ENCODE measurements around the gene SETD5.

Gene SETD5

GRCh38 chr3:9397332-9397905 is at the start of gene SETD5:
SETD5 (plus strand) TSS chr3:9397615; CDS start chr3:9428939, 31,324 bp downstream.
- Mint-ChIP-seq H3K27me3 (no peaks in the 10 kb centered on the region), H3K9me3 (no peaks in the 10 kb centered on the region), H3K4me3 (peak within 1 kb of the TSS; percentile 88), H3K36me3 (ENCODE audit: insufficient read depth) (peaks cover 44% of the 10 kb centered on the region), H3K27ac (ENCODE audit: low read depth) (peak within 1 kb of the TSS; percentile 97), H3K4me1 (peaks cover 70% of the 10 kb centered on the region)
- ATAC-seq (replicated peaks; ENCODE audit: extremely low read depth, poor library complexity, severe bottlenecking) (peak; percentile 69), DNase-seq (ENCODE audit: low spot score in 2 of 2) (peak; percentile 98 to 99)

- Mint-ChIP-seq H3K4me3 (no peak overlapping the region), H3K4me1 (peaks cover 1% of the 10 kb centered on the region), H3K36me3 (ENCODE audit: insufficient read depth) (no peaks in the 10 kb centered on the region), H3K9me3 (no peaks in the 10 kb centered on the region), H3K27me3 (no peaks in the 10 kb centered on the region), H3K27ac (ENCODE audit: low read depth) (no peak overlapping the region)
- ATAC-seq (replicated peaks; ENCODE audit: extremely low read depth, poor library complexity, severe bottlenecking) (no peak), DNase-seq (ENCODE audit: low spot score in 2 of 2) (no peak)
These were observed 49.5 kb upstream of the SETD5 start for GRCh38 chr3:9347887-9348286.

- peaks cover 14% of the 10 kb centered on the region for H3K4me1 Mint-ChIP-seq
- no peaks in the 10 kb centered on the region for H3K36me3 Mint-ChIP-seq (ENCODE audit: insufficient read depth)
- H3K27ac Mint-ChIP-seq (ENCODE audit: low read depth), result no peak overlapping the region
- no peak for DNase-seq (ENCODE audit: low spot score in 2 of 2)
- H3K4me3 Mint-ChIP-seq, result no peak overlapping the region
- H3K9me3 Mint-ChIP-seq, result no peaks in the 10 kb centered on the region
- no peak for ATAC-seq (replicated peaks; ENCODE audit: extremely low read depth, poor library complexity, severe bottlenecking)
- H3K27me3 Mint-ChIP-seq, result no peaks in the 10 kb centered on the region
These were observed 47.9 kb upstream of the SETD5 start for GRCh38 chr3:9349321-9350117.

GRCh38 chr3:9351709-9352126 is 45.7 kb upstream of the SETD5 start:
- no peak overlapping the region for H3K4me3 Mint-ChIP-seq
- H3K36me3 Mint-ChIP-seq (ENCODE audit: insufficient read depth), result no peaks in the 10 kb centered on the region
- DNase-seq (ENCODE audit: low spot score in 2 of 2) (no peak), ATAC-seq (replicated peaks; ENCODE audit: extremely low read depth, poor library complexity, severe bottlenecking) (no peak)
- peaks cover 27% of the 10 kb centered on the region for H3K4me1 Mint-ChIP-seq
- no peaks in the 10 kb centered on the region for H3K9me3 Mint-ChIP-seq
- H3K27me3 Mint-ChIP-seq, result no peaks in the 10 kb centered on the region
- no peak overlapping the region for H3K27ac Mint-ChIP-seq (ENCODE audit: low read depth)

- no peak for ATAC-seq (replicated peaks; ENCODE audit: extremely low read depth, poor library complexity, severe bottlenecking)
- no peaks in the 10 kb centered on the region for H3K9me3 Mint-ChIP-seq
- peaks cover 27% of the 10 kb centered on the region for H3K4me1 Mint-ChIP-seq
- no peaks in the 10 kb centered on the region for H3K36me3 Mint-ChIP-seq (ENCODE audit: insufficient read depth)
- no peaks in the 10 kb centered on the region for H3K27me3 Mint-ChIP-seq
- no peak overlapping the region for H3K4me3 Mint-ChIP-seq
- peak overlapping the region; percentile 90 for H3K27ac Mint-ChIP-seq (ENCODE audit: low read depth)
- DNase-seq (ENCODE audit: low spot score in 2 of 2), result peak; percentile 31 to 35
These were observed 44.3 kb upstream of the SETD5 start for GRCh38 chr3:9352917-9353752.

- H3K27me3 Mint-ChIP-seq, result no peaks in the 10 kb centered on the region
- DNase-seq (ENCODE audit: low spot score in 2 of 2) (no peak), ATAC-seq (replicated peaks; ENCODE audit: extremely low read depth, poor library complexity, severe bottlenecking) (no peak)
- peaks cover 17% of the 10 kb centered on the region for H3K36me3 Mint-ChIP-seq (ENCODE audit: insufficient read depth)
- H3K9me3 Mint-ChIP-seq, result no peaks in the 10 kb centered on the region
- H3K4me3 Mint-ChIP-seq, result no peak overlapping the region
- peaks cover 16% of the 10 kb centered on the region for H3K4me1 Mint-ChIP-seq
- H3K27ac Mint-ChIP-seq (ENCODE audit: low read depth), result no peak overlapping the region
These were observed 35.6 kb upstream of the SETD5 start for GRCh38 chr3:9361691-9362388.

GRCh38 chr3:9362731-9363530 is 34.5 kb upstream of the SETD5 start, which contains the start of gene THUMPD3:
THUMPD3 (plus strand) TSS chr3:9363054; CDS start chr3:9365069, 2,015 bp downstream.
- Mint-ChIP-seq H3K4me3 (peak within 1 kb of the TSS; percentile 97), H3K27ac (ENCODE audit: low read depth) (peak within 1 kb of the TSS; percentile 96), H3K4me1 (peaks cover 16% of the 10 kb centered on the region), H3K9me3 (no peaks in the 10 kb centered on the region), H3K36me3 (ENCODE audit: insufficient read depth) (peaks cover 24% of the 10 kb centered on the region), H3K27me3 (no peaks in the 10 kb centered on the region)
- DNase-seq (ENCODE audit: low spot score in 2 of 2), result peak; percentile 76 to 77
- ATAC-seq (replicated peaks; ENCODE audit: extremely low read depth, poor library complexity, severe bottlenecking), result peak; percentile 94

- peaks cover 58% of the 10 kb centered on the region for H3K36me3 Mint-ChIP-seq (ENCODE audit: insufficient read depth)
- H3K4me1 Mint-ChIP-seq, result peaks cover 25% of the 10 kb centered on the region
- H3K9me3 Mint-ChIP-seq, result no peaks in the 10 kb centered on the region
- H3K27ac Mint-ChIP-seq (ENCODE audit: low read depth), result no peak overlapping the region
- ATAC-seq (replicated peaks; ENCODE audit: extremely low read depth, poor library complexity, severe bottlenecking) (no peak), DNase-seq (ENCODE audit: low spot score in 2 of 2) (no peak)
- no peak overlapping the region for H3K4me3 Mint-ChIP-seq
- no peaks in the 10 kb centered on the region for H3K27me3 Mint-ChIP-seq
These were observed 27.9 kb upstream of the SETD5 start for GRCh38 chr3:9369508-9369907.

GRCh38 chr3:9373465-9373864 is 23.9 kb upstream of the SETD5 start:
- Mint-ChIP-seq H3K9me3 (no peaks in the 10 kb centered on the region), H3K27ac (ENCODE audit: low read depth) (no peak overlapping the region), H3K27me3 (no peaks in the 10 kb centered on the region), H3K4me1 (peaks cover 42% of the 10 kb centered on the region), H3K4me3 (peak overlapping the region; percentile 13), H3K36me3 (ENCODE audit: insufficient read depth) (peaks cover 69% of the 10 kb centered on the region)
- ATAC-seq (replicated peaks; ENCODE audit: extremely low read depth, poor library complexity, severe bottlenecking) (no peak), DNase-seq (ENCODE audit: low spot score in 2 of 2) (no peak)

GRCh38 chr3:9377981-9378380 is 19.4 kb upstream of the SETD5 start:
- Mint-ChIP-seq H3K9me3 (no peaks in the 10 kb centered on the region), H3K4me3 (no peak overlapping the region), H3K27me3 (no peaks in the 10 kb centered on the region), H3K36me3 (ENCODE audit: insufficient read depth) (peaks cover 64% of the 10 kb centered on the region), H3K4me1 (peaks cover 36% of the 10 kb centered on the region), H3K27ac (ENCODE audit: low read depth) (no peak overlapping the region)
- DNase-seq (ENCODE audit: low spot score in 2 of 2), result no peak
- no peak for ATAC-seq (replicated peaks; ENCODE audit: extremely low read depth, poor library complexity, severe bottlenecking)

GRCh38 chr3:9379327-9379726 is 18.1 kb upstream of the SETD5 start:
- H3K36me3 Mint-ChIP-seq (ENCODE audit: insufficient read depth), result peaks cover 67% of the 10 kb centered on the region
- H3K4me1 Mint-ChIP-seq, result peaks cover 32% of the 10 kb centered on the region
- DNase-seq (ENCODE audit: low spot score in 2 of 2) (no peak), ATAC-seq (replicated peaks; ENCODE audit: extremely low read depth, poor library complexity, severe bottlenecking) (no peak)
- H3K27ac Mint-ChIP-seq (ENCODE audit: low read depth), result no peak overlapping the region
- no peaks in the 10 kb centered on the region for H3K27me3 Mint-ChIP-seq
- H3K9me3 Mint-ChIP-seq, result no peaks in the 10 kb centered on the region
- H3K4me3 Mint-ChIP-seq, result no peak overlapping the region

Measured in central memory CD8-positive, alpha-beta T cell (primary cell).